ENCODE results near the gene KLF13.

Gene KLF13

GRCh38 chr15:31333820-31334219 is 7.2 kb downstream of the KLF13 start:
- FAIRE-seq, result no peak

- FAIRE-seq, result no peak
Measured at GRCh38 chr15:31335989-31336592, 9.5 kb downstream of the KLF13 start.

- FAIRE-seq, result no peak
Measured at GRCh38 chr15:31336593-31337295, 10.1 kb downstream of the KLF13 start.

GRCh38 chr15:31337352-31338031 is 10.9 kb downstream of the KLF13 start:
- FAIRE-seq, result no peak

- FAIRE-seq, result no peak
Measured at GRCh38 chr15:31338318-31338878, 11.8 kb downstream of the KLF13 start.

GRCh38 chr15:31338879-31339557 is 12.4 kb downstream of the KLF13 start:
- no peak for FAIRE-seq

GRCh38 chr15:31339558-31339895 is 12.9 kb downstream of the KLF13 start:
- no peak for FAIRE-seq

- FAIRE-seq, result no peak
Measured at GRCh38 chr15:31340047-31340446, 13.4 kb downstream of the KLF13 start.

GRCh38 chr15:31340592-31340991 is 14.0 kb downstream of the KLF13 start:
- FAIRE-seq, result no peak

- FAIRE-seq, result no peak
Measured at GRCh38 chr15:31341071-31341470, 14.4 kb downstream of the KLF13 start.

- no peak for FAIRE-seq
Measured at GRCh38 chr15:31341496-31342195, 15.0 kb downstream of the KLF13 start.

GRCh38 chr15:31342381-31342780 is 15.7 kb downstream of the KLF13 start:
- FAIRE-seq, result no peak

GRCh38 chr15:31342781-31343626 is 16.4 kb downstream of the KLF13 start:
- no peak for FAIRE-seq

- no peak for FAIRE-seq
Measured at GRCh38 chr15:31343831-31344230, 17.2 kb downstream of the KLF13 start.

- no peak for FAIRE-seq
Measured at GRCh38 chr15:31344266-31344665, 17.6 kb downstream of the KLF13 start.

- no peak for FAIRE-seq
Measured at GRCh38 chr15:31344823-31345605, 18.4 kb downstream of the KLF13 start.

- no peak for FAIRE-seq
Measured at GRCh38 chr15:31345606-31346366, 19.2 kb downstream of the KLF13 start.

GRCh38 chr15:31346367-31347066 is 19.9 kb downstream of the KLF13 start:
- FAIRE-seq, result no peak

Data from G401.6 (cell line).